ENCODE data around the gene HIPK2.

DNA sequence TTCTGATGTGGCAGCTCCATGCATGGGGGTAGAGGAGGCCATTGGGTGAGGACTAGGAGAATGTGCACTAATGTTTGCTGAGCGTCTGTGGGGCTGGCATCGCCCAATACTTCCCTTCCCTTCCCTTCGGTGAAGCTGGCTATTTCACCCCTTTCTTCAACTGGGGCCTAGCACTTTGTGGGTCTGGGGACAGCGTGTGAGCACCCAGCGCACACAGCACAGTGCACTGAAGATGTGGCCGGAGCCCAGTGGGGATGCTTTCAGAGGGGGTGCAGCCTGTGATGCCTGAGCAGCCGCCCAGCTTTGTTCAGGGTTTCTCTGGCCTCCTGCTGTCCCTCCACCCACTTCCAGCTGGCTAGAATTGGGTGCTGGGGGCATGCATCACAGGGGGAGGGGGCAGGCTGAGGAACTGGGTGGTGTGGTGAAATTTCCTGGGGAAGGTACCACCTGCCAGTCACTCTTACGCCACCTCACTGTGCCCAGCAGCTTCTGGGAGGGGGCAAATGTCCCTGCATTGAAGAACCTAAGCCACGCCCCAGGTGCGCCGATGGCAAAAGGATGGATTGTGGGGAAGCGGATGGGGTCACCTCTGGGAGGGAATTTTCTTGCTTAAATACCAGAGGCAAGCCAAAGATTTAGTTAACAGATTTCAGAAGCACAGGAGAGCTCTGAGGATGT is 208.8 kb downstream of the HIPK2 start:
- TF ChIP-seq CTCF (IDR thresholded peaks at IDR 0.05; ENCODE audit: low read length) = no peak
- TF ChIP-seq EZH2 (IDR thresholded peaks at IDR 0.05; ENCODE audit: borderline replicate concordance, low read length) = no peak

All from OCI-LY1 (cell line).